Upper lobe of left lung (tissue), 4 donors: ENCODE results near the gene MBD3L5.
"Not testable (repeated sequence)": the region's sequence is repeated elsewhere in the genome, so short reads cannot be mapped to it uniquely, and the experiment has no call there.

ENCODE experiments used
- EP300 ChIP-seq, 4 donors: sonication (generic); formaldehyde crosslinking; IDR thresholded peaks; one replicate each; pipeline ENCODE4 v1.5.1; 2017; ENCODE audit warnings: antibody characterized with exemption in 4 of 4, control low read depth in 2 of 4
- POLR2A ChIP-seq, 4 donors: fragments of 450-650 bp; IDR thresholded peaks; one replicate each; pipeline ENCODE4 v1.5.1; 2016 to 2017; ENCODE audit warnings: antibody characterized with exemption in 4 of 4, mild to moderate bottlenecking in 2 of 4
- TF ChIP-seq, protein P1 (sequence below), 6 experiments: fragments of 450-650 bp in 4 of 6; fragments of 200-600 bp in 2 of 6; sonication (generic) in 2 of 6; IDR thresholded peaks; one replicate each; pipeline ENCODE4 v1.5.1; 2016 to 2019; ENCODE audit warnings: antibody characterized with exemption in 6 of 6

DNA sequence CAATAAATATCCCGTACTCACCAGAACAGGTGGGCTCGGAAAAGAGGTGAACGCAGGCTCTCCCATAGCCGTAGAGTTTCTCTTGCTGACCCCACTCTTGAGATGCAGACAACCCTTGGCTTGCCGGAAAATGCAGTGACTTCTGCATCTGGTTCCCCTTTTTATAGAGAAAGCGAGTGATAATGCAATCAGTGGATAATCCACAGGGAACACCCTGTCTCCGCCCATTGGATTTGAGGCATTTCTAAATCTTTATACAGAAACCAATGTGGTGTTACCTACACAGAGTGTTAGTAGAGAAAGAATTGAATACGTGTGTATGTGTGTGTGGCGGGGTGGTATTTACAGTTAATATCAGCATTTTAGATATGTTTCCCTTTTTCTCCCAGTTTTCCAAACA lies 9.7 kb downstream of the MBD3L5 start, which contains the start of gene MBD3L4:
- not testable (repeated sequence) for TF ChIP-seq EP300, POLR2A (IDR thresholded peaks at IDR 0.05)
- TF ChIP-seq, protein P1, sequence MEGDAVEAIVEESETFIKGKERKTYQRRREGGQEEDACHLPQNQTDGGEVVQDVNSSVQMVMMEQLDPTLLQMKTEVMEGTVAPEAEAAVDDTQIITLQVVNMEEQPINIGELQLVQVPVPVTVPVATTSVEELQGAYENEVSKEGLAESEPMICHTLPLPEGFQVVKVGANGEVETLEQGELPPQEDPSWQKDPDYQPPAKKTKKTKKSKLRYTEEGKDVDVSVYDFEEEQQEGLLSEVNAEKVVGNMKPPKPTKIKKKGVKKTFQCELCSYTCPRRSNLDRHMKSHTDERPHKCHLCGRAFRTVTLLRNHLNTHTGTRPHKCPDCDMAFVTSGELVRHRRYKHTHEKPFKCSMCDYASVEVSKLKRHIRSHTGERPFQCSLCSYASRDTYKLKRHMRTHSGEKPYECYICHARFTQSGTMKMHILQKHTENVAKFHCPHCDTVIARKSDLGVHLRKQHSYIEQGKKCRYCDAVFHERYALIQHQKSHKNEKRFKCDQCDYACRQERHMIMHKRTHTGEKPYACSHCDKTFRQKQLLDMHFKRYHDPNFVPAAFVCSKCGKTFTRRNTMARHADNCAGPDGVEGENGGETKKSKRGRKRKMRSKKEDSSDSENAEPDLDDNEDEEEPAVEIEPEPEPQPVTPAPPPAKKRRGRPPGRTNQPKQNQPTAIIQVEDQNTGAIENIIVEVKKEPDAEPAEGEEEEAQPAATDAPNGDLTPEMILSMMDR (IDR thresholded peaks at IDR 0.05): not testable (repeated sequence)
